IMR-90 (cell line): Measurements from ENCODE around the gene FBXO31. TPM values are rescaled to one million over a fixed set of nuclear protein-coding genes. Genes with fewer than 3 reads are reported as not detected.

ENCODE experiments used
- ATAC-seq: fragments of 200-7000 bp; cut with Tn5 transposase; 2 replicates; pipeline ENCODE4 v1.9.1; 2020; ENCODE audit warnings: low read depth, mild to moderate bottlenecking, moderate library complexity
- BruUV-seq: library from RNA; stranded (reverse); fragments of 400-500 nt; replicated peaks from 2 replicates; lab custom pipeline; 2021; lab: Mats Ljungman, UMichigan
- CTCF ChIA-PET: fragments of 300-600 bp; formaldehyde crosslinking; extraction: SDS; loops from one replicate; lab custom pipeline; 2021; ENCODE audit warnings: antibody characterized with exemption; lab: Yijun Ruan, JAX
- POLR2A ChIA-PET: fragments of 300-600 bp; sonication (Branson Sonifier 250); formaldehyde crosslinking; loops from one replicate; lab custom pipeline; 2022; ENCODE audit warnings: antibody characterized with exemption; ENCODE audit not compliant: unreplicated experiment; lab: Charles Lee
- DNase-seq: peaks from one replicate; pipeline ENCODE4 v3.0.0; 2013
- H2AFZ ChIP-seq: replicated peaks from 2 replicates; pipeline ENCODE3; 2013; ENCODE audit warnings: low read length, mild to moderate bottlenecking; ENCODE audit not compliant: poor library complexity
- H2AK5ac ChIP-seq: 2 replicates; pipeline ENCODE4 v1.6.1; 2013; ENCODE audit warnings: low read depth, low read length, inconsistent platforms
- H2AK9ac ChIP-seq: replicated peaks from 2 replicates; pipeline ENCODE3; 2013; ENCODE audit warnings: mild to moderate bottlenecking, low read depth, low read length, moderate library complexity; ENCODE audit not compliant: poor library complexity
- H2BK120ac ChIP-seq: 2 replicates; pipeline ENCODE4 v1.6.1; 2013; ENCODE audit warnings: low read depth, low read length, inconsistent platforms
- H2BK15ac ChIP-seq: 3 replicates; pipeline ENCODE4 v1.6.1; 2013; ENCODE audit warnings: low read depth, low read length, inconsistent platforms
- H2BK20ac ChIP-seq: 2 replicates; pipeline ENCODE4 v1.6.1; 2013; ENCODE audit warnings: low read depth, mild to moderate bottlenecking, inconsistent platforms, low read length, moderate library complexity
- H2BK5ac ChIP-seq: 2 replicates; pipeline ENCODE4 v1.6.1; 2013; ENCODE audit warnings: mild to moderate bottlenecking, low read depth, low read length, inconsistent platforms; ENCODE audit not compliant: poor library complexity, severe bottlenecking
- H3K14ac ChIP-seq: replicated peaks from 2 replicates; pipeline ENCODE4 v1.6.1; 2013; ENCODE audit warnings: low read depth, low read length, inconsistent platforms
- H3K18ac ChIP-seq: 2 replicates; pipeline ENCODE4 v1.6.1; 2013; ENCODE audit warnings: low read depth, low read length, control low read depth
- H3K23ac ChIP-seq: 2 replicates; pipeline ENCODE4 v1.6.1; 2013; ENCODE audit warnings: low read depth, low read length, inconsistent platforms
- H3K27ac ChIP-seq: 2 replicates; pipeline ENCODE4 v1.5.1; 2013; ENCODE audit warnings: mild to moderate bottlenecking, control low read depth, low read length; ENCODE audit not compliant: insufficient read depth
- H3K27me3 ChIP-seq: 2 replicates; pipeline ENCODE4 v1.6.1; 2013; ENCODE audit warnings: low read length; ENCODE audit not compliant: control insufficient read depth, insufficient read depth
- H3K36me3 ChIP-seq: 2 replicates; pipeline ENCODE4 v1.6.1; 2013; ENCODE audit warnings: low read length, mixed read lengths; ENCODE audit not compliant: control insufficient read depth, insufficient read depth
- H3K4ac ChIP-seq: 2 replicates; pipeline ENCODE4 v1.6.1; 2013; ENCODE audit warnings: low read depth, low read length, inconsistent platforms
- H3K4me1 ChIP-seq: 2 replicates; pipeline ENCODE4 v1.6.1; 2013; ENCODE audit warnings: low read length, mixed read lengths; ENCODE audit not compliant: control insufficient read depth, insufficient read depth
- H3K4me2 ChIP-seq: 2 replicates; pipeline ENCODE4 v1.6.1; 2013; ENCODE audit warnings: low read depth, mild to moderate bottlenecking, control low read depth, low read length, moderate library complexity
- H3K4me3 ChIP-seq: 2 replicates; pipeline ENCODE4 v1.5.1; 2013; ENCODE audit warnings: low read depth, mild to moderate bottlenecking, control low read depth, low read length, moderate library complexity; ENCODE audit not compliant: insufficient read depth
- H3K56ac ChIP-seq: 2 replicates; pipeline ENCODE4 v1.6.1; 2013; ENCODE audit warnings: low read length, inconsistent platforms; ENCODE audit not compliant: insufficient read depth; ENCODE audit errors: extremely low read depth
- H3K79me1 ChIP-seq, 2 experiments: 2 replicates each; pipeline ENCODE4 v1.6.1; 2013; ENCODE audit warnings: low read length in 2 of 2, inconsistent platforms in 1 of 2, low read depth in 1 of 2
- H3K9ac ChIP-seq: 2 replicates; pipeline ENCODE4 v1.6.1; 2013; ENCODE audit warnings: low read depth, low read length, control low read depth
- H3K9me1 ChIP-seq: 2 replicates; pipeline ENCODE4 v1.6.1; 2013; ENCODE audit warnings: low read length, inconsistent platforms; ENCODE audit not compliant: insufficient read depth
- H3K9me3 ChIP-seq: 2 replicates; pipeline ENCODE4 v1.6.1; 2013; ENCODE audit warnings: low read length; ENCODE audit not compliant: control insufficient read depth, insufficient read depth
- H4K20me1 ChIP-seq: 2 replicates; pipeline ENCODE4 v1.6.1; 2013; ENCODE audit warnings: low read length, inconsistent platforms; ENCODE audit not compliant: insufficient read depth
- H4K5ac ChIP-seq: 2 replicates; pipeline ENCODE4 v1.6.1; 2013; ENCODE audit warnings: mild to moderate bottlenecking, low read depth, low read length, control low read depth
- H4K8ac ChIP-seq, 2 experiments: 2 replicates each; pipeline ENCODE4 v1.6.1; 2013; ENCODE audit warnings: low read depth in 2 of 2, low read length in 2 of 2, control low read depth in 1 of 2, inconsistent platforms in 1 of 2
- H4K91ac ChIP-seq: 2 replicates; pipeline ENCODE4 v1.6.1; 2013; ENCODE audit warnings: low read depth, low read length, inconsistent platforms; ENCODE audit not compliant: insufficient read depth
- BHLHE40 ChIP-seq: fragments of 150-350 bp; IDR thresholded peaks from 2 replicates; pipeline ENCODE4 v1.6.1; 2016; ENCODE audit warnings: mild to moderate bottlenecking, low read depth, low read length
- CEBPB ChIP-seq: IDR thresholded peaks from 2 replicates; pipeline ENCODE4 v1.6.1; 2012; ENCODE audit warnings: low read depth, low read length, improper control_type of control experiment
- CHD1 ChIP-seq: IDR thresholded peaks from 2 replicates; pipeline ENCODE4 v1.6.1; 2012; ENCODE audit warnings: low read depth, low read length, improper control_type of control experiment
- ELK1 ChIP-seq: fragments of 150-350 bp; IDR thresholded peaks from 2 replicates; pipeline ENCODE4 v1.6.1; 2016; ENCODE audit warnings: low read depth, mild to moderate bottlenecking, low read length, moderate library complexity, borderline replicate concordance
- FOS ChIP-seq: fragments of 150-350 bp; IDR thresholded peaks from 2 replicates; pipeline ENCODE4 v1.6.1; 2016; ENCODE audit warnings: low read depth, low read length
- MAFK ChIP-seq: IDR thresholded peaks from 2 replicates; pipeline ENCODE4 v1.6.1; 2012; ENCODE audit warnings: low read depth, low read length, improper control_type of control experiment
- MAZ ChIP-seq: IDR thresholded peaks from 2 replicates; pipeline ENCODE4 v1.6.1; 2012; ENCODE audit warnings: low read depth, mild to moderate bottlenecking, low read length, improper control_type of control experiment, moderate library complexity, borderline replicate concordance
- MXI1 ChIP-seq: IDR thresholded peaks from 2 replicates; pipeline ENCODE4 v1.6.1; 2012; ENCODE audit warnings: low read depth, mild to moderate bottlenecking, low read length, moderate library complexity, borderline replicate concordance
- NFE2L2 ChIP-seq: fragments of 150-350 bp; IDR thresholded peaks from 2 replicates; pipeline ENCODE4 v1.6.1; 2016; ENCODE audit warnings: low read depth, mild to moderate bottlenecking, low read length
- POLR2A ChIP-seq: IDR thresholded peaks from 2 replicates; pipeline ENCODE4 v1.6.1; 2012; ENCODE audit warnings: mild to moderate bottlenecking, low read depth, low read length
- RAD21 ChIP-seq: IDR thresholded peaks from 2 replicates; pipeline ENCODE4 v1.6.1; 2012; ENCODE audit warnings: low read length, improper control_type of control experiment
- RCOR1 ChIP-seq: IDR thresholded peaks from 2 replicates; pipeline ENCODE4 v1.6.1; 2012; ENCODE audit warnings: mild to moderate bottlenecking, low read length, improper control_type of control experiment; ENCODE audit not compliant: insufficient replicate concordance
- SMC3 ChIP-seq: fragments of 150-350 bp; IDR thresholded peaks from 2 replicates; pipeline ENCODE4 v1.6.1; 2016; ENCODE audit warnings: low read depth, mild to moderate bottlenecking, antibody characterized with exemption, low read length, moderate library complexity
- WGBS, 2 experiments: methylation state at CpG; one replicate each; pipeline versions ENCODE4 v1.1.5 to v1.1.7; 2013; ENCODE audit warnings: missing lambda C conversion rate in 2 of 2; ENCODE audit not compliant: insufficient read length in 1 of 2; ENCODE audit errors: extremely low coverage in 2 of 2; 5-methylcytosine and 5-hydroxymethylcytosine counted together
- dilution Hi-C: fragments of 300-500 bp; cut with HindIII; formaldehyde crosslinking; loops from one replicate; pipeline ENCODE4 v1.14.3; 2018; ENCODE audit warnings: low sequenced_read_pairs; ENCODE audit not compliant: unreplicated experiment
- in situ Hi-C: fragments of 300-500 bp; cut with MboI; formaldehyde crosslinking; loops from 3 replicates; pipeline ENCODE4 v1.14.3; 2019; ENCODE audit warnings: low sequenced_read_pairs, inconsistent platforms, mixed read lengths
- intact Hi-C: fragments of 100-400 bp; cut with micrococcal nuclease; formaldehyde crosslinking; loops from 2 replicates; pipeline ENCODE4 v1.10.0; 2022
- polyA plus RNA-seq, 3 experiments: library from polyadenylated mRNA; depleted of rRNA; stranded (reverse); fragments of >200 nt; gene quantifications; 2 replicates each; pipeline ENCODE4 v1.2.3, GENCODE V29; 2012; ENCODE audit warnings: low replicate concordance in 1 of 3
- total RNA-seq: library from RNA; depleted of rRNA; stranded (reverse); fragments of >200 nt; gene quantifications from 2 replicates; pipeline ENCODE4 v1.2.3, GENCODE V29; 2012
- TF ChIP-seq, protein P1 (sequence below): fragments of 150-350 bp; IDR thresholded peaks from 2 replicates; pipeline ENCODE4 v1.6.1; 2017; ENCODE audit warnings: mild to moderate bottlenecking, antibody characterized with exemption, low read length, low read depth

The FBXO31 gene
- total and polyA plus RNA-seq, 2 of the 4 experiments (the other 2 are of a cell fraction): 10.4 to 16.9 TPM

- Histone ChIP-seq H2BK120ac (no peak overlapping the region), H2BK15ac (no peak overlapping the region), H4K20me1 (peaks cover 36% of the 10 kb centered on the region), H3K14ac (no peak overlapping the region), H2BK5ac (no peak overlapping the region), H3K23ac (no peak overlapping the region), H4K91ac (no peak overlapping the region), H3K27ac (no peak overlapping the region), H3K9ac (no peak overlapping the region), H3K4ac (no peak overlapping the region), H2AK9ac (no peak overlapping the region), H2AFZ (no peak overlapping the region), H3K56ac (no peak overlapping the region), H3K4me1 (peaks cover 8% of the 10 kb centered on the region), H3K18ac (no peak overlapping the region), H3K9me1 (peaks cover 14% of the 10 kb centered on the region; the same call in 1 of the 2 replicates), H3K36me3 (peaks cover 31% of the 10 kb centered on the region), H4K5ac (no peak overlapping the region), H3K27me3 (no peaks in the 10 kb centered on the region), H3K4me2 (no peak overlapping the region), H3K9me3 (no peaks in the 10 kb centered on the region), H2BK20ac (no peak overlapping the region), H3K4me3 (no peak overlapping the region), H4K8ac (no peak overlapping the region), H2AK5ac (no peak overlapping the region), H3K79me1 (peaks cover 8 to 61% of the 10 kb centered on the region in 2 experiments)
- in situ Hi-C loops: no loop called here
- no TSS peak for BruUV-seq
- intact Hi-C loops: no loop called here
- CTCF ChIA-PET: no interaction called here
- POLR2A ChIA-PET: no interaction called here
- ATAC-seq (no peak), DNase-seq (no peak)
- WGBS, 2 experiments: 91% methylated on average over 8 of the region's 16 CpGs; no CpG with 5 or more reads in 1 of the 2 experiments
- dilution Hi-C loops: no loop called here
- TF ChIP-seq SMC3 (no peak), MXI1 (no peak), RAD21 (no peak), MAFK (no peak), ELK1 (no peak), MAZ (no peak), FOS (no peak), NFE2L2 (no peak), RCOR1 (no peak), CEBPB (no peak), BHLHE40 (no peak), CHD1 (no peak), POLR2A (no peak)
- TF ChIP-seq, protein P1, sequence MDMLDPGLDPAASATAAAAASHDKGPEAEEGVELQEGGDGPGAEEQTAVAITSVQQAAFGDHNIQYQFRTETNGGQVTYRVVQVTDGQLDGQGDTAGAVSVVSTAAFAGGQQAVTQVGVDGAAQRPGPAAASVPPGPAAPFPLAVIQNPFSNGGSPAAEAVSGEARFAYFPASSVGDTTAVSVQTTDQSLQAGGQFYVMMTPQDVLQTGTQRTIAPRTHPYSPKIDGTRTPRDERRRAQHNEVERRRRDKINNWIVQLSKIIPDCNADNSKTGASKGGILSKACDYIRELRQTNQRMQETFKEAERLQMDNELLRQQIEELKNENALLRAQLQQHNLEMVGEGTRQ: no peak
Measured at GRCh38 chr16:87360862-87361610, 22.5 kb downstream of the FBXO31 start.
